ENCODE data around the gene PCGF3.
"Not testable (repeated sequence)": the region's sequence is repeated elsewhere in the genome, so short reads cannot be mapped to it uniquely, and the experiment has no call there.

Gene PCGF3

GRCh38 chr4:768076-768475 lies 62.4 kb downstream of the PCGF3 start:
- DNase-seq: no peak

GRCh38 chr4:768995-769394 lies 63.4 kb downstream of the PCGF3 start:
- DNase-seq: no peak

- no peak for DNase-seq
Observed at GRCh38 chr4:769511-769910, 63.9 kb downstream of the PCGF3 start.

GRCh38 chr4:770022-770421 lies 64.4 kb downstream of the PCGF3 start:
- DNase-seq: no peak

- no peak for DNase-seq
Observed at GRCh38 chr4:771464-771863, 65.8 kb downstream of the PCGF3 start.

- no peak for DNase-seq
Observed at GRCh38 chr4:772118-772517, 66.5 kb downstream of the PCGF3 start.

GRCh38 chr4:772776-773175 lies 67.1 kb downstream of the PCGF3 start:
- no peak for DNase-seq

- DNase-seq: no peak
Observed at GRCh38 chr4:773214-773613, 67.6 kb downstream of the PCGF3 start.

- DNase-seq: not testable (repeated sequence)
Observed at GRCh38 chr4:774419-775092, 68.9 kb downstream of the PCGF3 start.

GRCh38 chr4:775485-775884 lies 69.9 kb downstream of the PCGF3 start:
- DNase-seq: not testable (repeated sequence)

- DNase-seq: no peak
Observed at GRCh38 chr4:776743-777441, 71.3 kb downstream of the PCGF3 start.

- no peak for DNase-seq
Observed at GRCh38 chr4:777520-778262, 72.1 kb downstream of the PCGF3 start.

- DNase-seq: no peak
Observed at GRCh38 chr4:779555-779954, 73.9 kb downstream of the PCGF3 start.

- DNase-seq: not testable (repeated sequence)
Observed at GRCh38 chr4:780255-780654, 74.6 kb downstream of the PCGF3 start.

GRCh38 chr4:780716-781492 lies 75.3 kb downstream of the PCGF3 start:
- no peak for DNase-seq

- peak; percentile 99 for DNase-seq
Observed at GRCh38 chr4:781493-782216, 76.0 kb downstream of the PCGF3 start.

- no peak for DNase-seq
Observed at GRCh38 chr4:784401-785331, 79.0 kb downstream of the PCGF3 start.

- peak; percentile 48 for DNase-seq
Observed at GRCh38 chr4:785332-786073, 79.9 kb downstream of the PCGF3 start.

- DNase-seq: no peak
Observed at GRCh38 chr4:786074-786741, 80.6 kb downstream of the PCGF3 start.

- no peak for DNase-seq
Observed at GRCh38 chr4:786861-787300, 81.2 kb downstream of the PCGF3 start.

All from hematopoietic multipotent progenitor cell treated with erythropoietin and hydrocortisone succinate and interleukin-3 and kit ligand, for 6 days (in vitro differentiated cells).